GM12892 (cell line): ENCODE results near the gene GLIS1.

ENCODE experiments used
- POLR2A ChIP-seq: IDR thresholded peaks from 2 replicates; pipeline ENCODE4 v1.6.1; 2011; ENCODE audit warnings: low read depth, low read length, control low read depth
- POLR2AphosphoS5 ChIP-seq: IDR thresholded peaks from 2 replicates; pipeline ENCODE4 v1.6.1; 2011; ENCODE audit warnings: low read depth, low read length, control low read depth
- TAF1 ChIP-seq: IDR thresholded peaks from 2 replicates; pipeline ENCODE4 v1.6.1; 2011; ENCODE audit warnings: low read depth, mild to moderate bottlenecking, control low read depth, low read length, borderline replicate concordance

GRCh38 chr1:53499257-53500203 lies 239.4 kb downstream of the GLIS1 start:
- TF ChIP-seq TAF1 (no peak), POLR2AphosphoS5 (no peak), POLR2A (no peak)
